Breast epithelium (tissue), 4 donors: ENCODE data around the gene SUMO2. TPM values are rescaled to one million over a fixed set of nuclear protein-coding genes. Genes with fewer than 3 reads are reported as not detected.
"Not testable (repeated sequence)": the region's sequence is repeated elsewhere in the genome, so short reads cannot be mapped to it uniquely, and the experiment has no call there.

ENCODE experiments used
- DNase-seq, 2 donors: peaks; one replicate each; pipeline ENCODE4 v3.0.0-alpha.2; 2019; ENCODE audit warnings: low spot score in 2 of 2
- H3K27ac ChIP-seq, 2 donors: fragments of 200-600 bp; sonication (generic) in 1 of 2; one replicate each; pipeline ENCODE4 v1.5.1; 2016 to 2019; ENCODE audit warnings: mild to moderate bottlenecking in 1 of 2
- H3K27me3 ChIP-seq, 2 donors: fragments of 200-600 bp; sonication (generic) in 1 of 2; one replicate each; pipeline versions ENCODE4 v1.5.1 to v1.6.0; 2017 to 2019; ENCODE audit warnings: control low read depth in 1 of 2, mild to moderate bottlenecking in 1 of 2
- H3K36me3 ChIP-seq: fragments of 200-600 bp; one replicate; pipeline ENCODE4 v1.5.1; 2019
- H3K4me1 ChIP-seq, 2 donors: fragments of 200-600 bp; sonication (generic); one replicate each; pipeline ENCODE4 v1.5.1; 2016 to 2019; ENCODE audit warnings: control low read depth in 1 of 2
- H3K4me3 ChIP-seq, 3 donors: fragments of 200-600 bp; sonication (generic); 1 replicate in 2 of 3; 2 replicates in 1 of 3; pipeline ENCODE4 v1.5.1; 2016 to 2019; ENCODE audit warnings: mild to moderate bottlenecking in 3 of 3, moderate library complexity in 2 of 3
- H3K9me3 ChIP-seq, 2 donors: fragments of 200-600 bp; sonication (generic) in 1 of 2; one replicate each; pipeline ENCODE4 v1.5.1; 2016 to 2019; ENCODE audit warnings: control low read depth in 1 of 2
- CTCF ChIP-seq, 3 donors: fragments of 450-650 bp; IDR thresholded peaks; one replicate each; pipeline ENCODE4 v1.5.1; 2016 to 2017; ENCODE audit warnings: antibody characterized with exemption in 3 of 3, mild to moderate bottlenecking in 3 of 3, moderate library complexity in 3 of 3
- POLR2A ChIP-seq: fragments of 450-650 bp; IDR thresholded peaks from one replicate; pipeline ENCODE4 v1.6.1; 2016; ENCODE audit warnings: antibody characterized with exemption, mild to moderate bottlenecking, moderate library complexity
- POLR2AphosphoS5 ChIP-seq, 3 donors: sonication (generic); formaldehyde crosslinking; IDR thresholded peaks; one replicate each; pipeline ENCODE4 v1.6.1; 2017; ENCODE audit warnings: antibody characterized with exemption in 3 of 3
- intact Hi-C: fragments of 100-400 bp; cut with DNase I; formaldehyde crosslinking; loops from one replicate; pipeline ENCODE4 v1.15.1; 2023; ENCODE audit warnings: low total_unique reads
- total RNA-seq, 3 donors: library from RNA; depleted of rRNA; stranded (reverse); fragments of >200 nt; gene quantifications; one replicate each; pipeline ENCODE4 v1.1.0, GENCODE V29; 2016

Gene SUMO2
- total RNA-seq, 3 donors from 2014 or later, result 68.8 to 78.6 (median 74.6) TPM

GRCh38 chr17:75144816-75145512 is 37.8 kb downstream of the SUMO2 start:
- H3K36me3 ChIP-seq, result no peaks in the 10 kb centered on the region
- H3K9me3 ChIP-seq, result no peaks in the 10 kb centered on the region
- no peak for DNase-seq
- H3K4me1 ChIP-seq, result no peaks in the 10 kb centered on the region
- no peak overlapping the region for H3K27ac ChIP-seq
- H3K27me3 ChIP-seq, result no peaks in the 10 kb centered on the region
- H3K4me3 ChIP-seq, result no peak overlapping the region
- intact Hi-C loops, result loop anchor here (1.0 kb wide), 1 partner anchor 13 kb away; no protein-coding TSS in a partner anchor
- TF ChIP-seq CTCF (IDR thresholded peaks at IDR 0.05) (no peak), POLR2A (no peak), POLR2AphosphoS5 (IDR thresholded peaks at IDR 0.05) (no peak)

GRCh38 chr17:75142236-75142971 is 40.4 kb downstream of the SUMO2 start:
- Histone ChIP-seq H3K9me3 (no peaks in the 10 kb centered on the region), H3K36me3 (no peaks in the 10 kb centered on the region), H3K4me3 (no peak overlapping the region), H3K4me1 (no peaks in the 10 kb centered on the region), H3K27ac (no peak overlapping the region), H3K27me3 (no peaks in the 10 kb centered on the region)
- TF ChIP-seq CTCF (IDR thresholded peaks at IDR 0.05) (no peak), POLR2A (no peak), POLR2AphosphoS5 (IDR thresholded peaks at IDR 0.05) (no peak)
- intact Hi-C loops, result no loop called here
- no peak for DNase-seq

DNA sequence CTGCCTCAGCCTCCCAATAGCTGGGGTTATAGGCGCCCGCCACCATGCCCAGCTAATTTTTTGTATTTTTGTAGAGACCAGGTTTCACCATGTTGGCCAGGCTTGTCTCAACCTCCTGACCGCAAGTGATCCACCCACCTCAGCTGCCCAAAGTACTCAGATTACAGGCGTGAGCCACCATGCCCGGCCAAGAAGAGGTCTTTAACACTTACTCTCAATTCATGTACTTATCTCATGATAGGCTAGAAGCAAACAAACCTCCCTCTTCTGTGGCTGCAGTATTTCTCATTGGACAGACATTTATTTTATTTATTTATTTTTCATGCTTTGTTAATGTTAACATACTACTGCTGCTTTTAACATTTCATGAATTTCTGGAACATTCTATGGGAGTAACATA is 44.2 kb downstream of the SUMO2 start:
- TF ChIP-seq POLR2A (no peak), POLR2AphosphoS5 (IDR thresholded peaks at IDR 0.05) (no peak), CTCF (IDR thresholded peaks at IDR 0.05) (no peak)
- Histone ChIP-seq H3K27me3 (no peaks in the 10 kb centered on the region), H3K9me3 (no peaks in the 10 kb centered on the region), H3K4me1 (no peaks in the 10 kb centered on the region), H3K36me3 (no peaks in the 10 kb centered on the region), H3K4me3 (no peak overlapping the region), H3K27ac (no peak overlapping the region)
- intact Hi-C loops, result no loop called here
- DNase-seq, result no peak

GRCh38 chr17:75137762-75138161 is 45.0 kb downstream of the SUMO2 start:
- DNase-seq, H3K4me1 ChIP-seq, intact Hi-C loops, H3K27ac ChIP-seq, H3K27me3 ChIP-seq, H3K4me3 ChIP-seq, H3K36me3 ChIP-seq, H3K9me3 ChIP-seq: not testable (repeated sequence)

DNA sequence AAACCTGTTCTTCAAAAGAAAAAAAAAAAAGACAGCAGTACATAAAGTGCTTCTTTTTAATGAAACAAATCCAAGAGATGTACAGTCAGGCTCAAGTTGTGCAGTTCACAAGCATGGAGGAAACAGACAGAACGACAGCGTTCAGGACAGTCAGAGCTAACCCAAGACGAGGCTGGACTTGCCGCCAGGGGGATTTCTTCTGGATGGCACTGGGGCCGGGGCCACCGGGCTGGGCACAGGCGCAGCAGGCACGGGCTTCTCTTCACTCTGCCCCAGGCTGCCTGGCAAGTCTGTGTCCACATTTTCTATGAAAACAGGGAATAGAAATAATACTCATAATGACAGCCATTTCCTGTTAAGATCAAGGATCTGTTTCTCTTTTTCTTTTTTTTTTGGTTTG is 46.8 kb downstream of the SUMO2 start:
- H3K9me3 ChIP-seq, result no peaks in the 10 kb centered on the region
- no peak overlapping the region for H3K4me3 ChIP-seq
- H3K36me3 ChIP-seq, result no peaks in the 10 kb centered on the region
- no peak for DNase-seq
- no peak overlapping the region for H3K27ac ChIP-seq
- H3K27me3 ChIP-seq, result no peaks in the 10 kb centered on the region
- TF ChIP-seq CTCF (IDR thresholded peaks at IDR 0.05) (no peak), POLR2AphosphoS5 (IDR thresholded peaks at IDR 0.05) (no peak), POLR2A (no peak)
- intact Hi-C loops, result no loop called here
- H3K4me1 ChIP-seq, result no peaks in the 10 kb centered on the region
